ENCODE results near the gene CAMK4.

DNA sequence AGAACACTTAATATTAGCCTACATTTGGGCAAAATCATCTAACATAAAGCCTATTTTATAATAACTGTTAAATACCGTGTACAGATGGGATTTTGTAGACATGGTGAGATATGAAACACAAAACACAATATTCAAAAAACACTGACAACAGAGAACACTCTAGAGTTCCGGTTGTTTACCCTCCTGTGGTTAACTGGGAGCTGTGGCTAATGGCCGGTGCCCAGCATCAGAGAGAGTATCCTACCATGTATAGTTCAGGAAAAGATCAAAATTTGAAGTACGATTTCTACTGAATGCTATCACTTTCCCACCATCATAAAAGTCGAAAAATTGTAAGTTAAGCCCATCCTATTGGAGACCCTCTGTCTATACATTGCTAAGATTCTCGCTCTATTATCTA is 2.4 kb downstream of the CAMK4 start:
- no peak for TF ChIP-seq CTCF (IDR thresholded peaks at IDR 0.05; ENCODE audit: low read depth, low read length, poor library complexity, severe bottlenecking)
- no peak for TF ChIP-seq EZH2phosphoT487 (IDR thresholded peaks at IDR 0.05; ENCODE audit: borderline replicate concordance, low read length)
